ENCODE data around the gene COA1. TPM values are rescaled to one million over a fixed set of nuclear protein-coding genes. Genes with fewer than 3 reads are reported as not detected.

Gene COA1
- total and polyA plus RNA-seq, 2 donors (not counting 1 experiment from before 2014, with no cell fraction given), result 28.7 to 72.7 TPM

GRCh38 chr7:43650457-43651052 is 78.8 kb downstream of the COA1 start:
- WGBS (ENCODE audit: insufficient coverage), result 2% methylated on average over 8 of the region's 9 CpGs

More at GRCh38 chr7:43650457-43651052, 78.8 kb downstream of the COA1 start:
- Histone ChIP-seq H3K4me1 (ENCODE audit: control insufficient read depth in 2 of 2, insufficient read depth in 2 of 2, low read length in 2 of 2) (peaks cover 85 to 86% of the 10 kb centered on the region in 2 donors), H3K36me3 (replicated peaks in 1 of 2; ENCODE audit: control extremely low read depth in 1 of 2, control insufficient read depth in 1 of 2, extremely low read depth in 1 of 2, insufficient read depth in 2 of 2, low read length in 1 of 2) (peaks cover 0 to 10% of the 10 kb centered on the region in 2 experiments), H3K4me2 (replicated peaks; ENCODE audit: low read depth, low read length, poor library complexity, severe bottlenecking) (peak overlapping the region; percentile 76), H3K9ac (ENCODE audit: low read length) (peak overlapping the region; percentile 56), H4K20me1 (ENCODE audit: control insufficient read depth, insufficient read depth, low read length, poor library complexity, severe bottlenecking) (no peaks in the 10 kb centered on the region), H3K27ac (ENCODE audit: low read length in 2 of 2) (peak overlapping the region; percentile 96 to 97), H2AFZ (ENCODE audit: insufficient read depth, low read depth, low read length, poor library complexity, severe bottlenecking) (peak overlapping the region; percentile 47), H3K79me2 (ENCODE audit: control insufficient read depth, insufficient read depth, low read length) (peaks cover 54% of the 10 kb centered on the region), H3K9me3 (ENCODE audit: control extremely low read depth in 1 of 3, control insufficient read depth in 2 of 3, insufficient read depth in 1 of 3, low read length in 2 of 3) (peaks cover 0 to 11% (median 0%) of the 10 kb centered on the region in 3 donors), H3K4me3 (ENCODE audit: control extremely low read depth in 1 of 5, extremely low read depth in 1 of 5, insufficient read depth in 1 of 5, low read depth in 2 of 5, low read length in 4 of 5) (peak overlapping the region; percentile 47 to 80 (median 58)), H3K27me3 (replicated peaks in 1 of 4; ENCODE audit: control extremely low read depth in 1 of 4, control insufficient read depth in 3 of 4, insufficient read depth in 4 of 4, low read length in 3 of 4) (no peaks in the 10 kb centered on the region)
- H3K27ac Mint-ChIP-seq, result peak overlapping the region; percentile 99
- peak; percentile 58 for DNase-seq
- no peak for TF ChIP-seq EZH2 (IDR thresholded peaks at IDR 0.05; ENCODE audit: borderline replicate concordance, insufficient read depth, low read depth, low read length, poor library complexity, severe bottlenecking)
- TF ChIP-seq CTCF (IDR thresholded peaks at IDR 0.05), result no peak
- no peaks in the 10 kb centered on the region for H3K9me3 Mint-ChIP-seq (ENCODE audit: insufficient read depth)
- ChIA-PET POLR2A (interaction anchor here (0.7 to 6.1 kb wide), 8 partner anchors 24 to 719 kb away, joined by 3 to 68 read pairs (median 8); partner anchors contain the start of genes MRPL32, PSMA2 and STK17A), CTCF (interaction anchor here (0.8 to 10.9 kb wide), 12 partner anchors 10 to 66 kb away, joined by 3 to 203 read pairs (median 4); partner anchors contain the start of gene STK17A)
- peaks cover 86% of the 10 kb centered on the region for H3K4me1 Mint-ChIP-seq
- intact Hi-C loops (cut with micrococcal nuclease), result loop anchor here (1.0 to 2.0 kb wide), 2 partner anchors 14 to 67 kb away; partner anchors contain the start of gene STK17A
- peak overlapping the region; percentile 81 for H3K4me3 Mint-ChIP-seq
- H3K27me3 Mint-ChIP-seq, result no peaks in the 10 kb centered on the region
- ATAC-seq (ENCODE audit: low read depth), result no peak
